Measurements from ENCODE around the gene CDRT4. TPM values are rescaled to one million over a fixed set of nuclear protein-coding genes. Genes with fewer than 3 reads are reported as not detected.

The CDRT4 gene
- total and polyA plus RNA-seq, 2 experiments from 2014 or later: 6.5 to 13.0 TPM

DNA sequence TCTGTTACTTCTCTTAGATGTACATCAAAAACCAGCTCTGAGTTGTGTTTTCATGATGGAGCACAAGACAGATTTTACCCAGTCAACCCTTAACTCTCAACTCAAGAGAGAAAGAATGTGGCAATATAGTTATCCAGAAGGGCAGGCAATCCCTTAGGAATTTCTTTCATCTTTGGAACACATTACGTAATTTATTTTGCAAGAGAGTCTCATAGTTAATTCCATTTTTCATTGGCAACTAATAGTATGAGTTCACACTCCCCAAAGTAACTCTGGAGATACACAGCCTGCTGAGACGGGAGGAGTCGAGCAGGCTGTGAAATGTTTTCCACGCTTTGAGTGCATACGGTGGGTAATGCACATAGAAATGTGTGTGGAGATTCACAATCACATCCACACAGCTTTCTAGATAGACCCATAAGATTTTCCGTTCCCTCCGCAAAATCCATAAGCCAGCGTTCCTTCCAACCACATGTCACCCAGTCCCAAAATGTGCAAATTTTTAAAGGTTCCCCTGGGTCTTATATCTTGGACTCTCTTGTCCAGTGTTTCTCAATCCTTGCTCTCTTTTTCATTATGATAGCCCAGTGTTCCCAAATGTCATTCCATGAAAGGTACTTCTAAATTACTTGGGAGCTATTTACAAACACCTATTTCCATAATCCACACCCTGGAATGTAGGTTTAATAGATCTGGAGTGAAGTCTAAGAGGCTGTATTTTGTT, 8.4 kb upstream of the CDRT4 start (continued):
- TF ChIP-seq, protein P1, sequence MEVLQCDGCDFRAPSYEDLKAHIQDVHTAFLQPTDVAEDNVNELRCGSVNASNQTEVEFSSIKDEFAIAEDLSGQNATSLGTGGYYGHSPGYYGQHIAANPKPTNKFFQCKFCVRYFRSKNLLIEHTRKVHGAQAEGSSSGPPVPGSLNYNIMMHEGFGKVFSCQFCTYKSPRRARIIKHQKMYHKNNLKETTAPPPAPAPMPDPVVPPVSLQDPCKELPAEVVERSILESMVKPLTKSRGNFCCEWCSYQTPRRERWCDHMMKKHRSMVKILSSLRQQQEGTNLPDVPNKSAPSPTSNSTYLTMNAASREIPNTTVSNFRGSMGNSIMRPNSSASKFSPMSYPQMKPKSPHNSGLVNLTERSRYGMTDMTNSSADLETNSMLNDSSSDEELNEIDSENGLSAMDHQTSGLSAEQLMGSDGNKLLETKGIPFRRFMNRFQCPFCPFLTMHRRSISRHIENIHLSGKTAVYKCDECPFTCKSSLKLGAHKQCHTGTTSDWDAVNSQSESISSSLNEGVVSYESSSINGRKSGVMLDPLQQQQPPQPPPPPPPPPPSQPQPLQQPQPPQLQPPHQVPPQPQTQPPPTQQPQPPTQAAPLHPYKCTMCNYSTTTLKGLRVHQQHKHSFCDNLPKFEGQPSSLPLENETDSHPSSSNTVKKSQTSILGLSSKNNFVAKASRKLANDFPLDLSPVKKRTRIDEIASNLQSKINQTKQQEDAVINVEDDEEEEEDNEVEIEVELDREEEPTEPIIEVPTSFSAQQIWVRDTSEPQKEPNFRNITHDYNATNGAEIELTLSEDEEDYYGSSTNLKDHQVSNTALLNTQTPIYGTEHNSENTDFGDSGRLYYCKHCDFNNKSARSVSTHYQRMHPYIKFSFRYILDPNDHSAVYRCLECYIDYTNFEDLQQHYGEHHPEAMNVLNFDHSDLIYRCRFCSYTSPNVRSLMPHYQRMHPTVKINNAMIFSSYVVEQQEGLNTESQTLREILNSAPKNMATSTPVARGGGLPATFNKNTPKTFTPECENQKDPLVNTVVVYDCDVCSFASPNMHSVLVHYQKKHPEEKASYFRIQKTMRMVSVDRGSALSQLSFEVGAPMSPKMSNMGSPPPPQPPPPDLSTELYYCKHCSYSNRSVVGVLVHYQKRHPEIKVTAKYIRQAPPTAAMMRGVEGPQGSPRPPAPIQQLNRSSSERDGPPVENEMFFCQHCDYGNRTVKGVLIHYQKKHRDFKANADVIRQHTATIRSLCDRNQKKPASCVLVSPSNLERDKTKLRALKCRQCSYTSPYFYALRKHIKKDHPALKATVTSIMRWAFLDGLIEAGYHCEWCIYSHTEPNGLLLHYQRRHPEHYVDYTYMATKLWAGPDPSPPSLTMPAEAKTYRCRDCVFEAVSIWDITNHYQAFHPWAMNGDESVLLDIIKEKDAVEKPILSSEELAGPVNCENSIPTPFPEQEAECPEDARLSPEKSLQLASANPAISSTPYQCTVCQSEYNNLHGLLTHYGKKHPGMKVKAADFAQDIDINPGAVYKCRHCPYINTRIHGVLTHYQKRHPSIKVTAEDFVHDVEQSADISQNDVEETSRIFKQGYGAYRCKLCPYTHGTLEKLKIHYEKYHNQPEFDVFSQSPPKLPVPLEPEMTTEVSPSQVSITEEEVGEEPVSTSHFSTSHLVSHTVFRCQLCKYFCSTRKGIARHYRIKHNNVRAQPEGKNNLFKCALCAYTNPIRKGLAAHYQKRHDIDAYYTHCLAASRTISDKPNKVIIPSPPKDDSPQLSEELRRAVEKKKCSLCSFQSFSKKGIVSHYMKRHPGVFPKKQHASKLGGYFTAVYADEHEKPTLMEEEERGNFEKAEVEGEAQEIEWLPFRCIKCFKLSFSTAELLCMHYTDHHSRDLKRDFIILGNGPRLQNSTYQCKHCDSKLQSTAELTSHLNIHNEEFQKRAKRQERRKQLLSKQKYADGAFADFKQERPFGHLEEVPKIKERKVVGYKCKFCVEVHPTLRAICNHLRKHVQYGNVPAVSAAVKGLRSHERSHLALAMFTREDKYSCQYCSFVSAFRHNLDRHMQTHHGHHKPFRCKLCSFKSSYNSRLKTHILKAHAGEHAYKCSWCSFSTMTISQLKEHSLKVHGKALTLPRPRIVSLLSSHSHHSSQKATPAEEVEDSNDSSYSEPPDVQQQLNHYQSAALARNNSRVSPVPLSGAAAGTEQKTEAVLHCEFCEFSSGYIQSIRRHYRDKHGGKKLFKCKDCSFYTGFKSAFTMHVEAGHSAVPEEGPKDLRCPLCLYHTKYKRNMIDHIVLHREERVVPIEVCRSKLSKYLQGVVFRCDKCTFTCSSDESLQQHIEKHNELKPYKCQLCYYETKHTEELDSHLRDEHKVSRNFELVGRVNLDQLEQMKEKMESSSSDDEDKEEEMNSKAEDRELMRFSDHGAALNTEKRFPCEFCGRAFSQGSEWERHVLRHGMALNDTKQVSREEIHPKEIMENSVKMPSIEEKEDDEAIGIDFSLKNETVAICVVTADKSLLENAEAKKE (CRISPR knock-in tag; IDR thresholded peaks at IDR 0.05): no peak
- TF ChIP-seq EZH2phosphoT487 (IDR thresholded peaks at IDR 0.05; ENCODE audit: unreplicated experiment): no peak
- TF ChIP-seq POLR2AphosphoS5 (IDR thresholded peaks at IDR 0.05; ENCODE audit: low read depth): no peak

DNA sequence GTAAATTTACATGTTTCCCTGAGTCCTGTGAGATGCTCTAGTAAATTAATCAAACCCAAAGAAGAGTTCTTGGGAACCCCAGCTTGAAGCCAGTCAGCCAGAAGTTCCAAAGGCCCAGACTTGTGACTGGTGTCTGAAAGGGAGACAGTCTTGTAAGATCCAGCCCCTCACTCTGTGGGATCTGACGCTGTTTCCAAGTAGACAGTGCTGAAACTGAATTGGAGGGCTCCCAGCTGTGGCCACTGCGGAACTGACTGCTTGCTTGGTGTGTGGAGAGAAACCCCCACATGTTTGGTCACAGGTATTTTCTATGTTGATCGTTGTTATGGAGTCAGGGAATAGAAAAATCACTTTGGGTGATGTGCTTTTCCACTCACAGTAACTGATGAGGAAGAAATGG, 5.5 kb upstream of the CDRT4 start:
- H3K27ac Mint-ChIP-seq: no peak overlapping the region
- TF ChIP-seq NANOG (IDR thresholded peaks at IDR 0.05; ENCODE audit: borderline replicate concordance) (no peak), ZNF114 (CRISPR knock-in tag; IDR thresholded peaks at IDR 0.05) (no peak), EZH2 (IDR thresholded peaks at IDR 0.05; ENCODE audit: low read depth, unreplicated experiment) (no peak), ZNF331 (CRISPR knock-in tag; IDR thresholded peaks at IDR 0.05; ENCODE audit: low read depth) (no peak), STAT1 (IDR thresholded peaks at IDR 0.05; ENCODE audit: unreplicated experiment) (no peak)
- H3K27me3 Mint-ChIP-seq (ENCODE audit: insufficient read depth, low read depth, poor library complexity): peaks cover 4% of the 10 kb centered on the region
- DNase-seq (ENCODE audit: low spot score): no peak
- Histone ChIP-seq H3F3A (replicated peaks; ENCODE audit: low read depth) (no peaks in the 10 kb centered on the region), H3K79me2 (replicated peaks; ENCODE audit: insufficient read depth) (no peaks in the 10 kb centered on the region), H3K4me2 (no peak overlapping the region), H3K4me1 (ENCODE audit: insufficient read depth) (peaks cover 9% of the 10 kb centered on the region), H3K4me3 (no peak overlapping the region), H2AFZ (no peak overlapping the region), H3K36me3 (ENCODE audit: insufficient read depth) (no peaks in the 10 kb centered on the region), H3K9me2 (ENCODE audit: insufficient read depth) (0 out of 2 replicates have a peak, but pooled peaks cover 3% of the 10 kb centered on the region), H3K27me3 (ENCODE audit: insufficient read depth) (no peaks in the 10 kb centered on the region), H3K27ac (ENCODE audit: low read depth) (no peak overlapping the region), H4K20me1 (replicated peaks; ENCODE audit: insufficient read depth) (no peaks in the 10 kb centered on the region)
- H3K36me3 Mint-ChIP-seq (ENCODE audit: low read depth): peaks cover 4% of the 10 kb centered on the region; the same call in 1 of the 3 replicates
- H3K4me3 Mint-ChIP-seq: no peak overlapping the region
- no peaks in the 10 kb centered on the region for H3K9me3 Mint-ChIP-seq
- ATAC-seq: no peak
- H3K4me1 Mint-ChIP-seq: peaks cover 6% of the 10 kb centered on the region

Measured in GM23338 (cell line).